GM23248 (cell line): ENCODE results near the gene SLC12A4.

Source experiments
- EZH2 ChIP-seq: fragments of 200-600 bp; sonication (generic); IDR thresholded peaks from 2 replicates; pipeline ENCODE4 v1.6.1; 2018; ENCODE audit warnings: antibody characterized with exemption, mild to moderate bottlenecking; ENCODE audit not compliant: insufficient read depth, poor library complexity, severe bottlenecking
- EZH2phosphoT487 ChIP-seq: fragments of 200-600 bp; sonication (generic); IDR thresholded peaks from 2 replicates; pipeline ENCODE4 v1.6.1; 2018; ENCODE audit warnings: antibody characterized with exemption, moderate library complexity, mild to moderate bottlenecking, low read depth; ENCODE audit not compliant: insufficient read depth

DNA sequence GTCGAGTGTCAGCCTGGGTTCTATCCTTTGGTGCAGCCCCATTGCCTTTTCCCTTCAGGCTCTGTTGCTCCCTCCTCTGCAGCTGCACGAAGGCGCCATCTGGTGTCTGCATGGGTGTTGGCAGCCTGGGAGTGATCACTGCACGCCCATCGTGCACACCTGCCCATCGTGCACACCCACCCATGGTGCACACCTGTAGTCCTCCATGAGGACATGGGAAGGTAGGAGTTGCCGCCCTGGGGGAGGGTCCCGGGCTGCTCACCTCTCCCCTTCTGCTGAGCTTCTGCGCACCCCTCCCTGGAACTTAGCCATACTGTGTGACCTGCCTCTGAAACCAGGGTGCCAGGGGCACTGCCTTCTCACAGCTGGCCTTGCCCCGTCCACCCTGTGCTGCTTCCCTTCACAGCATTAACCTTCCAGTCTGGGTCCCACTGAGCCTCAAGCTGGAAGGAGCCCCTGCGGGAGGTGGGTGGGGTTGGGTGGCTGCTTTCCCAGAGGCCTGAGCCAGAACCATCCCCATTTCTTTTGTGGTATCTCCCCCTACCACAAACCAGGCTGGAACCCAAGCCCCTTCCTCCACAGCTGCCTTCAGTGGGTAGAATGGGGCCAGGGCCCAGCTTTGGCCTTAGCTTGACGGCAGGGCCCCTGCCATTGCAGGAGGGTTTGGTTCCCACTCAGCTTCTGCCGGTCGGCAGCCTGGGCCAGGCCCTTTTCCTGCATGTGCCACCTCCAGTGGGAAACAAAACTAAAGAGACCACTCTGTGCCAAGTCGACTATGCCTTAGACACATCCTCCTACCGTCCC is 39.7 kb downstream of the SLC12A4 start:
- no peak for TF ChIP-seq EZH2
- TF ChIP-seq EZH2phosphoT487, result no peak
